KOPT-K1 (cell line): Measurements from ENCODE around the gene TPI1.
A peak's percentile ranks its signal among the peaks of the same experiment; 100 is the strongest.
"Not testable (repeated sequence)": the region's sequence is repeated elsewhere in the genome, so short reads cannot be mapped to it uniquely, and the experiment has no call there.

Source experiments
- H3K27ac ChIP-seq: fragments of 200-600 bp; sonication (generic); 2 replicates; pipeline ENCODE4 v1.5.1; 2016; ENCODE audit warnings: antibody characterized with exemption, mild to moderate bottlenecking, low read depth, low read length; ENCODE audit not compliant: poor library complexity, severe bottlenecking
- H3K36me3 ChIP-seq: fragments of 200-600 bp; sonication (generic); 2 replicates; pipeline ENCODE4 v1.5.1; 2017; ENCODE audit warnings: antibody characterized with exemption, mild to moderate bottlenecking, low read length, moderate library complexity; ENCODE audit not compliant: insufficient read depth
- H3K9me3 ChIP-seq: fragments of 200-600 bp; sonication (generic); 2 replicates; pipeline ENCODE4 v1.5.1; 2017; ENCODE audit warnings: antibody characterized with exemption, low read length, mild to moderate bottlenecking; ENCODE audit not compliant: insufficient read depth, poor library complexity, severe bottlenecking

The TPI1 gene

DNA sequence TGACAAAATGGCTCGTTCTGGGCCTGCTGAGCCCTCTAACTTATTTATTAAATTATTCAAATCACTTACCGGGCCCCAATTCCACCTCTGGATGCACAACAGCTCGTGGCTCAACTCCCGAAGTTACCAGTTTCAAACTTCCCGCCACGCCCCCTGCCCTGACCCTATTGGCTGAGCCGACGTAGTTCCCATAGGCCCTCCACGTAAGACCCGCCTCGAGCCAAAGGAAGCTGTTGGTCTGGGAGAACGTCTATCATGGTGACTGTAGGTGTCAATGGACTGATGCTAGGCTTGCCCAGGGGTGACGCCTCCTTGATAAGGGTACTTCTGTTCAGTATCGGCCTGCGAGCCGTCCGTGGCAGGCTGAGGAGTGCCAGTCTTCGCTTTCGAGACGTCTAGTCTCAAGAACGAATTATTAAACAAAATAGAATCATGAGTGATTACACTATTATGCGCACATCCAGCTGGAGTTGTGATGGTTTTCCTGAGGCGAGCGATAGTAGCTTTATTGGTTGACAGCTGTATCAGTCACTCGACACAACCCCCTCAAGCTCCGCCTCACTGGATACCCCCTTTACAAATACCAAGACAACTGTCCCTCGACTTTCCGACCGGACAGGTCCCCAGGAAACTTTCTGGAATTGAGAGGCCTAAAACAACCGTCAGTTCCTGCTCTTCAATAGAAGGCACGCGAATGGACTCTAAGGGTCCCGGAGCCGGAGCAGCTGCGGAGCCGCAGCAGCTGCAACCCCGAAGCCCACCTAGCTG, 16.0 kb upstream of the TPI1 start, which contains the start of gene CDCA3:
TSS of gene CDCA3 (minus strand) at position 134 of the 768 bp plus-strand sequence. CDS start 334 bp downstream, outside the sequence.
- H3K36me3 ChIP-seq = peaks cover 67% of the 10 kb centered on the region
- peak within 1 kb of the TSS; percentile 80 for H3K27ac ChIP-seq
- H3K9me3 ChIP-seq = no peaks in the 10 kb centered on the region

DNA sequence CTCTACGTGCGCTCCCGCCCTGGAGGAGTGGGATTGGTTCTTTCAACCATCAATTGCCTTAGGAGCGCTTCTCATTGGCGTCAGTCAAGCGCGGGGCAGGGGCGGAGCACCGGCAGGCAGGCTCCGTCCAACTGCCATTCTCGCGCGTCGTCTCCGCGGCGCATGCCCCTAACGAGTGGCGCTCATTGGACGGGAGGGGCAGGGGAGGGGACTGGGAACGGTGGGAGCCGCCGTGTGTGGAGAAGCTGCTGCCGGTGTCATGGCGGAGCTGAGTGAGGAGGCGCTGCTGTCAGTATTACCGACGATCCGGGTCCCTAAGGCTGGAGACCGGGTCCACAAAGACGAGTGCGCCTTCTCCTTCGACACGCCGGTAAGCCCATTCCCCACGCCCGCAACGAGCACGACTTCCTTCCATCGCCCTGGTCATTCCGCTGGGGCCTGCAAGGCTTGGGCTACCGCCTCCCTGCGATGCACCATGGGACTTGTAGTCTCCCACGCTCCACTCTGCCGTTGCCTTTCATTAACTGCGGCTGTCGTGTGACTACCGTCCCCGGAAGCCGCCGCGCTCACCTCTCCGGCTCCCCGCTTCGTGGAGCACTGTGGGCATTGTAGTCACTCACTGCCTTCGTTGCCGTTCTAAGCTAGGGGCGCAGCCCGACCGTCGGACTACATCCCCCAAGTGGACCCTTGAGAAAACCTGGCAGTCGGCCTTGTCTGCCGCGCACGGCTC, 15.2 kb upstream of the TPI1 start, which contains the start of gene USP5:
TSS of gene USP5 (plus strand) at position 230 of the 730 bp plus-strand sequence. CDS start at position 260, 30 bp downstream.
- H3K36me3 ChIP-seq = peaks cover 67% of the 10 kb centered on the region
- peak within 1 kb of the TSS; percentile 80 for H3K27ac ChIP-seq
- no peaks in the 10 kb centered on the region for H3K9me3 ChIP-seq

DNA sequence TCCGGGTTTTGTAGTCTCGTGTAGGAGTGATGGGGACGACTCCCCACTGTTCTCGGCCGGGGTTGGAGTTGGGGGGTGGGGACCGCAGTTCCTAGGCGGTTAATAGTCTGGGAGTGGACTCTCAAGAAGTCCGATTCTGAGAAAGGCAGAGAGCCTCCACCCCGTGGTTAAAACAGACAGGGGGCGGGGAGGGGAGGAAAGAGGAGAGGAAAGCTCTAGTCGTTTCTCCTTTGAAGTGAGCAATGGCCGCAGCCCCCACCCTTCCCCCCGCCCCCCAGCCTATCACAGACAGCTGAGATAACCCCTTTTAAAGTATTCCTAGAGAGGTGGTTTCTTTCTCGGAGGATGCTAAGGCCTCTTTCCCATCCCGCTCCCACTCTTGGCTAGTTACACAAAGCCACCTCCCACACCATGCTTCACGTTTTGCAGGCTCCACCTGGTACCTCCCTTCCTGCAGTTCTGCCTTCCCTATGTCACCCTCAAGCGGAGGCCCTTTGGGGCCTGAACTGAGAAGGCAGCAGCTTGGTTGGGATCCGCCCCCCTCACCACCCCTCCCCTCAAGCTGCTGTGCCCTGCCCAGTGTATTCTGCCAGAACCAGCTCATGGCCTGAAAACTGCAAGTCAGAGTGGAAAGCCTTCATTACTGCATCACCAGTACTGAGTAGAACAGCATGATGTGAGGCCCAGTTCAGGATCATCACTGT, 14.5 kb upstream of the TPI1 start:
- peak overlapping the region; percentile 80 for H3K27ac ChIP-seq
- peaks cover 67% of the 10 kb centered on the region for H3K36me3 ChIP-seq

GRCh38 chr12:6853626-6854025, 13.7 kb upstream of the TPI1 start:
- H3K36me3 ChIP-seq = peaks cover 67% of the 10 kb centered on the region
- H3K27ac ChIP-seq = no peak overlapping the region
- H3K9me3 ChIP-seq = no peaks in the 10 kb centered on the region

More for the DNA sequence above, 14.5 kb upstream of the TPI1 start:
- H3K9me3 ChIP-seq = no peaks in the 10 kb centered on the region

- Histone ChIP-seq H3K9me3 (no peaks in the 10 kb centered on the region), H3K27ac (no peak overlapping the region), H3K36me3 (peaks cover 67% of the 10 kb centered on the region)
These were observed 13.3 kb upstream of the TPI1 start for GRCh38 chr12:6854036-6854435.

- peaks cover 67% of the 10 kb centered on the region for H3K36me3 ChIP-seq
- H3K27ac ChIP-seq = no peak overlapping the region
- no peaks in the 10 kb centered on the region for H3K9me3 ChIP-seq
These were observed 12.0 kb upstream of the TPI1 start for GRCh38 chr12:6855322-6855721.

DNA sequence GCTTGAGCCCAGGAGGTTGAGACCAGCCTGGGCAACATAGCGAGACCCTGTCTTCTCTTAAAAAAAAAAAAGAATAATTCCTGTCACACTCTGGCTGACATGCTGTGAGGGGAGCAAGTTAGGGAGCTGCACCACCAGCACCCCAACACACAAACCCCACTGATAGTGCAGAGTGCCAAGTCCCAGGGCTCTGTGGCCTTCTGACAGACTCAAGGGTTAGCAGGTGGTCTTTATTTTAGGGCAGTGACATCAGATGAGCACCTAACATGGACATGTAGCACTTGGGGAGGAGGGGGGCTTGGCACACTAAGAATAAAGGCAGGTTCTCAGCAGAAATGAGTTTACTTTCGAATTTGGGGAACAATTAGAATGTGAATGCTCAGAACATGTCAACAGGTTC, 8.5 kb upstream of the TPI1 start:
- no peaks in the 10 kb centered on the region for H3K9me3 ChIP-seq
- H3K36me3 ChIP-seq = peaks cover 98% of the 10 kb centered on the region

DNA sequence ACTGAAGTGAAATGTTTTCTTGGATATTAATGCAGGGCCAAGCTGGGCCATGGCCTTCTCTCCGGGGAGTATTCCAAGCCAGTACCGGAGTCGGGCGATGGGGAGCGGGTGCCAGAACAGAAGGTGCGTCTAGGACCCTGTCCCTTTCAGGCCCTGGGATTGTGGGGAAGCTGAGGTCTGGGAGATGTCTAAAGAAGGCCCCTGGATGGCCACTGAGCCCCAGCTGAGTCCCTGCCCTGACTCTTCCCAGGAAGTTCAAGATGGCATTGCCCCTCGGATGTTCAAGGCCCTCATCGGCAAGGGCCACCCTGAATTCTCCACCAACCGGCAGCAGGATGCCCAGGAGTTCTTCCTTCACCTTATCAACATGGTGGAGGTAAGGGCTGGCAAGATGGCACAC, 7.2 kb upstream of the TPI1 start:
- Histone ChIP-seq H3K36me3 (peaks cover 100% of the 10 kb centered on the region), H3K9me3 (no peaks in the 10 kb centered on the region), H3K27ac (no peak overlapping the region)

More for the DNA sequence above, 8.5 kb upstream of the TPI1 start:
- H3K27ac ChIP-seq = no peak overlapping the region

- Histone ChIP-seq H3K9me3 (no peaks in the 10 kb centered on the region), H3K27ac (no peak overlapping the region), H3K36me3 (peaks cover 100% of the 10 kb centered on the region)
These were observed 6.4 kb upstream of the TPI1 start for GRCh38 chr12:6860942-6861341.

- Histone ChIP-seq H3K36me3 (peaks cover 100% of the 10 kb centered on the region), H3K27ac (no peak overlapping the region), H3K9me3 (no peaks in the 10 kb centered on the region)
These were observed 5.9 kb upstream of the TPI1 start for GRCh38 chr12:6861391-6861790.

DNA sequence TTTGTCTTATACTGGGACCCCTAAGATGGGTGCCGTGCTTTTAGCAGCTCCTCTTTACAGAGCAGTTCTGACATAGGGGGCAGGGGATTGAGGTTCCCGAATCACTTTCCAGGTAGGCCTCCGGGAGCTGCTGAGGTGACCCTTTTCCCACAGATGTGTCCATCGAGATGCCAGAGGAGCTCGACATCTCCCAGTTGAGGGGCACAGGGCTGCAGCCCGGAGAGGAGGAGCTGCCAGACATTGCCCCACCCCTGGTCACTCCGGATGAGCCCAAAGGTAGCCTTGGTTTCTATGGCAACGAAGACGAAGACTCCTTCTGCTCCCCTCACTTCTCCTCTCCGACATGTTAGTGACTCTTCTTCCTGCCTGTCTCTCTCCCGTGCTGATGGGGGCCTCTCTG, 4.3 kb upstream of the TPI1 start:
- H3K9me3 ChIP-seq = no peaks in the 10 kb centered on the region
- H3K36me3 ChIP-seq = peaks cover 83% of the 10 kb centered on the region
- no peak overlapping the region for H3K27ac ChIP-seq

DNA sequence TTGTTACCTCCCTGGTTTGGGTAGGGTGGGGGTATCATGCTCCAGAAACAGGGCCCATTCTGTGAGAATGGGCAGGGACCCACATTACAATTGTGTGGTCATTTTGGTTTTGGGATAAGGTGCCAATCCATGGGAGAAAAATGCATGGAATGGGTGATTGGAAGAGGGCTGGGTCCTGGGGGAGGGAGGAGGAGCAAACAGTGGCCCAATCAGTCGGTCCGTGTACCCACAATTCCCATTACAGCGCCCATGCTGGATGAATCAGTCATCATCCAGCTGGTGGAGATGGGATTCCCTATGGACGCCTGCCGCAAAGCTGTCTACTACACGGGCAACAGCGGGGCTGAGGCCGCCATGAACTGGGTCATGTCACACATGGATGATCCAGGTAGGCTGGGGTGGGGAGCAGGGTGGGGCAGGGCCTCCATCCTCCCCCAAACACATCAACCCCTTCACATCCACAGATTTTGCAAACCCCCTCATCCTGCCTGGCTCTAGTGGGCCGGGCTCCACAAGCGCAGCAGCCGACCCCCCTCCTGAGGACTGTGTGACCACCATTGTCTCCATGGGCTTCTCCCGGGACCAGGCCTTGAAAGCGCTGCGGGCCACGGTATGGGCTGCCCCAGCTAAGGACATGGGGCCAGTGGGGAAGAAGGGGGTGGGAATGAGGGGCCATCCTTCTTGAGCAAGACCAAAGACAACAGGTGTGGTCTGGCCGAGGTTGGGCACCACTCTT, 3.6 kb upstream of the TPI1 start:
- no peak overlapping the region for H3K27ac ChIP-seq
- H3K36me3 ChIP-seq = peaks cover 77% of the 10 kb centered on the region
- no peaks in the 10 kb centered on the region for H3K9me3 ChIP-seq

GRCh38 chr12:6865307-6865706, 2.0 kb upstream of the TPI1 start:
- not testable (repeated sequence) for H3K27ac ChIP-seq
- H3K36me3 ChIP-seq = peaks cover 77% of the 10 kb centered on the region

GRCh38 chr12:6866163-6866919, 990 bp upstream of the TPI1 start:
- no peaks in the 10 kb centered on the region for H3K9me3 ChIP-seq
- no peak overlapping the region for H3K27ac ChIP-seq
- H3K36me3 ChIP-seq = peaks cover 77% of the 10 kb centered on the region

More at GRCh38 chr12:6865307-6865706, 2.0 kb upstream of the TPI1 start:
- not testable (repeated sequence) for H3K9me3 ChIP-seq
